ENCODE measurements around the gene BBS4. TPM values are rescaled to one million over a fixed set of nuclear protein-coding genes. Genes with fewer than 3 reads are reported as not detected.

BBS4 gene
- polyA plus RNA-seq, 1 donor (not counting 4 experiments of a cell fraction or from before 2014, with no cell fraction given), result 16.5 TPM

- Histone ChIP-seq H4K20me1 (ENCODE audit: control insufficient read depth, extremely low read depth, insufficient read depth, low read length) (no peaks in the 10 kb centered on the region), H3K4me3 (ENCODE audit: control insufficient read depth in 2 of 3, extremely low read depth in 1 of 3, insufficient read depth in 2 of 3, low read depth in 1 of 3, low read length in 3 of 3) (no peak overlapping the region), H3K36me3 (ENCODE audit: control insufficient read depth in 2 of 2, extremely low read depth in 1 of 2, insufficient read depth in 2 of 2, low read length in 2 of 2) (peaks cover 4 to 7% of the 10 kb centered on the region in 2 experiments), H3K27me3 (ENCODE audit: control insufficient read depth, extremely low read depth, insufficient read depth, low read length) (no peaks in the 10 kb centered on the region), H3K9me1 (ENCODE audit: control insufficient read depth, extremely low read depth, insufficient read depth, low read length) (peaks cover 2% of the 10 kb centered on the region), H3K4me2 (ENCODE audit: control insufficient read depth, extremely low read depth, insufficient read depth, low read depth, low read length) (no peak overlapping the region), H3K9me3 (ENCODE audit: control insufficient read depth, low read depth, low read length) (no peaks in the 10 kb centered on the region), H3K9ac (ENCODE audit: control insufficient read depth, extremely low read depth, insufficient read depth, low read length) (no peak overlapping the region), H2AFZ (ENCODE audit: control insufficient read depth, low read length) (no peak overlapping the region), H3K4me1 (ENCODE audit: control insufficient read depth, extremely low read depth, insufficient read depth, low read length) (no peaks in the 10 kb centered on the region), H3K27ac (ENCODE audit: control insufficient read depth, insufficient read depth, low read length) (no peak overlapping the region), H3K79me2 (ENCODE audit: control insufficient read depth, insufficient read depth, low read length) (no peaks in the 10 kb centered on the region)
- TF ChIP-seq CTCF (optimal IDR thresholded peaks at IDR 0.05 in 1 of 3, IDR thresholded peaks at IDR 0.05 in 1 of 3, conservative IDR thresholded peaks at IDR 0.05 in 1 of 3; ENCODE audit: extremely low read depth in 1 of 3, insufficient read depth in 2 of 3, low read length in 3 of 3), result no peak
- no peak for TF ChIP-seq EZH2 (IDR thresholded peaks at IDR 0.05; ENCODE audit: low read length)
- no peak for DNase-seq (ENCODE audit: low read depth, low spot score)
- FAIRE-seq, result no peak
- dilution Hi-C loops (cut with MboI; ENCODE audit: extremely low pct_ligation_motif_present, low sequenced_read_pairs), result no loop called here
These were observed 49.1 kb downstream of the BBS4 start for GRCh38 chr15:72735111-72735510.

GRCh38 chr15:72737061-72737460, 51.1 kb downstream of the BBS4 start:
- TF ChIP-seq EZH2 (IDR thresholded peaks at IDR 0.05; ENCODE audit: low read length), result no peak
- TF ChIP-seq CTCF (optimal IDR thresholded peaks at IDR 0.05 in 1 of 3, IDR thresholded peaks at IDR 0.05 in 1 of 3, conservative IDR thresholded peaks at IDR 0.05 in 1 of 3; ENCODE audit: extremely low read depth in 1 of 3, insufficient read depth in 2 of 3, low read length in 3 of 3), result no peak
- dilution Hi-C loops (cut with MboI; ENCODE audit: extremely low pct_ligation_motif_present, low sequenced_read_pairs), result no loop called here
- Histone ChIP-seq H3K4me2 (ENCODE audit: control insufficient read depth, extremely low read depth, insufficient read depth, low read depth, low read length) (no peak overlapping the region), H3K79me2 (ENCODE audit: control insufficient read depth, insufficient read depth, low read length) (no peaks in the 10 kb centered on the region), H3K9ac (ENCODE audit: control insufficient read depth, extremely low read depth, insufficient read depth, low read length) (no peak overlapping the region), H2AFZ (ENCODE audit: control insufficient read depth, low read length) (no peak overlapping the region), H3K9me1 (ENCODE audit: control insufficient read depth, extremely low read depth, insufficient read depth, low read length) (peaks cover 2% of the 10 kb centered on the region), H4K20me1 (ENCODE audit: control insufficient read depth, extremely low read depth, insufficient read depth, low read length) (no peaks in the 10 kb centered on the region), H3K27ac (ENCODE audit: control insufficient read depth, insufficient read depth, low read length) (no peak overlapping the region), H3K4me1 (ENCODE audit: control insufficient read depth, extremely low read depth, insufficient read depth, low read length) (no peaks in the 10 kb centered on the region), H3K4me3 (ENCODE audit: control insufficient read depth in 2 of 3, extremely low read depth in 1 of 3, insufficient read depth in 2 of 3, low read depth in 1 of 3, low read length in 3 of 3) (no peak overlapping the region), H3K36me3 (ENCODE audit: control insufficient read depth in 2 of 2, extremely low read depth in 1 of 2, insufficient read depth in 2 of 2, low read length in 2 of 2) (peaks cover 4 to 5% of the 10 kb centered on the region in 2 experiments), H3K9me3 (ENCODE audit: control insufficient read depth, low read depth, low read length) (no peaks in the 10 kb centered on the region), H3K27me3 (ENCODE audit: control insufficient read depth, extremely low read depth, insufficient read depth, low read length) (no peaks in the 10 kb centered on the region)
- FAIRE-seq (no peak), DNase-seq (ENCODE audit: low read depth, low spot score) (no peak)

All from keratinocyte (primary cell).